GM18909 (cell line): ENCODE results near the gene HLA-DQA1.
"Not testable (repeated sequence)": the region's sequence is repeated elsewhere in the genome, so short reads cannot be mapped to it uniquely, and the experiment has no call there.

Experiments
- ATAC-seq: cut with Tn5 transposase; IDR thresholded peaks from one replicate; pipeline ENCODE4 v1.9.1; 2021; ENCODE audit warnings: mild to moderate bottlenecking; ENCODE audit not compliant: unreplicated experiment, poor library complexity

The HLA-DQA1 gene

GRCh38 chr6:32657329-32657728, 20.1 kb downstream of the HLA-DQA1 start:
- ATAC-seq, result not testable (repeated sequence)

GRCh38 chr6:32657819-32658218, 20.6 kb downstream of the HLA-DQA1 start:
- ATAC-seq, result not testable (repeated sequence)

DNA sequence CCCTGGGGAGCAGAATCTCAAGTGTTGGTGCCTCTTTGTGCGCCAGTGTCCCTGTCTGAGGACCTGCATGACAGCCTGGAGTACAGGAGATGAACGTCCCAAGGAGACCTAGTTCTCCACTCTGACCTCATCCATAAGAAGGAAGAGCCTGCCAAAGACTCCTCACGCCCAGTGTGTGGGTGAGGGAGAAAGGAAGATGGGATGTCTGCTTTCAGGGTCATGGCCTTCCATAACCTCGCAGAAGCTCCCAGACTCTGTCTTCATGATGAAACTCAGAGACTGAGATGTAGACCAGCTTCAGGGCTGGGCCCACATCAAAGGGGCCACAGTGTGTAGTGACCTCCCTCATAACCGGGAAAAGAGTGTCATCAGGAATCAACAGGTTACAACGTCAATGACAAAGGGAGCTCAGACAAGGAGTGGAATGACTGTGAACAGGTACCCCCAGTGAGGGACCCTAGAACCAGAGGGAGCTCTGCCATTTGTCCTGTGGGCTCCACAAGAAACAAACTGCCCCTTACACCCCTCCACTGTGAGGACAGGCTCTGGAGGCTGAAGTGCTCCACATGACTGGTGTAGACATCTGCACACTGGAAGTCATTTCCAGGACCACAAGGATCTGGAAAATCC, 21.2 kb downstream of the HLA-DQA1 start:
- no peak for ATAC-seq

DNA sequence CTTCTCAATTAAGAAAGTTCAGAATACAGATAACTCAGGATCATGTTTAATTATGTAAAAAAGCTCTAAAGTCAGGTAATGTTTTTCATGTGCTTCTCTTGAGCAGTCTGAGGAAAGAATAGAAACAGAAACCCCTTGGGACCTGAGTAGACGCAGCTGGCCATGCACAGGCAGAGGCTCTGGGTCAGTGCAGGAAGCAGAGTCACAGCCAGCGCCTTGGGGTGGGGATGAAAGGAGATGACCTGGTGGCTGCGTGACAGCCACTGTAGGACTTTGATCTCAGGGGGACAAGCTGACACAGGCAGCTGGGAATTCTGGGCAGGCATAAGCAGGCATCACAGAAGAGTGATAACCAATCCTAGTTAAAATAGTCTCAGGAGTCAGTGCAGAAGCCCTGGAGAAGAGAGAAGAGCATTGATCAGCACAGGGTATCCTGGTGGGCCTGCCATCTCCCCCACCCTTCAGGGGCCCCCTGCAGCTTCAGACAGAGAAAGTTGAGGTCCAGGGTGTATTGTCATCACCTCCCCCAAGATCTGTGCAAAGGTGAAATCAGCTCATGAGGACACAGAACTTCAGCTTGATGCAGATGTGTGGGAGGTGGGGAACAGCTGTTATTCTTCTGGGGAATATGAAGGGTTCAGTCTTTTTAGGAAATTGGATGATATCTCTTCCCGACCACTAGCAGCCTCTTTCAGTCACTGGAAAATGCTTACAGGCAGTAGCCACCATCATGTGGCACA, 22.8 kb downstream of the HLA-DQA1 start:
- peak; percentile 82 for ATAC-seq

DNA sequence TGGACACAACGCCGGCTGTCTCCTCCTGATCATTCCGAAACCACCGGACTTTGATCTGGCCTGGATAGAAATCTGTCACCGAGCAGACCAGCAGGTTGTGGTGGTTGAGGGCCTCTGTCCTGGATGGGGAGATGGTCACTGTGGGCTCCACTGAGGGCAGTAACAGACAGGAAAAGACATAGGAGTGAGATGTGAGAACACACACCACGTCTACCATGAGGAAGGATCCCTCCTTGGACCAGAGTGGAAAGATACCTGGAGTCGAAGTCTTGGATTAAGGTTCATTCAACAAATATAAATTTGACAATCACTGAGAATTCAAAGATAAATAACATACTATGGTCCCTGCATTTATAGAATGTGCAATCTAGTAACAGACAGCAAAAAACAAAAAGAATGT, 24.9 kb downstream of the HLA-DQA1 start:
- no peak for ATAC-seq

DNA sequence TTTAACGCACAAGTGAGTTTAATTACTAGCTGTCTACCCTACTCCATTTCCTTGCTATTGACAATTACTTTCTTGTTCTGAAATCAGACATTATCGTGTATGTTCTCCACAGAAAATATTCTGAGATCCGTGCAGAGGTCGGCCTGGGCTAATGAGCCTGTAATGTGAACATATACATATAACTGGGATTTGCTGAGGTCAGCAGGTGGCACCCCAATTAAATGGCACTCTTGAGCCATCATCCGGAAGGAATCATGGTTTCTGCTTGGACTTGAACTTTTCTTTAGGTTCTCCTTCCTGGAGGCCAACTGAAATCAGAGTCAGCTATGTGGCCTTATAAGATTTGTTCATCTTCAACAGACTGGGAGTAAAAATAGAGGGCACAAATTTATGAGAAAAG, 25.6 kb downstream of the HLA-DQA1 start:
- ATAC-seq, result no peak

DNA sequence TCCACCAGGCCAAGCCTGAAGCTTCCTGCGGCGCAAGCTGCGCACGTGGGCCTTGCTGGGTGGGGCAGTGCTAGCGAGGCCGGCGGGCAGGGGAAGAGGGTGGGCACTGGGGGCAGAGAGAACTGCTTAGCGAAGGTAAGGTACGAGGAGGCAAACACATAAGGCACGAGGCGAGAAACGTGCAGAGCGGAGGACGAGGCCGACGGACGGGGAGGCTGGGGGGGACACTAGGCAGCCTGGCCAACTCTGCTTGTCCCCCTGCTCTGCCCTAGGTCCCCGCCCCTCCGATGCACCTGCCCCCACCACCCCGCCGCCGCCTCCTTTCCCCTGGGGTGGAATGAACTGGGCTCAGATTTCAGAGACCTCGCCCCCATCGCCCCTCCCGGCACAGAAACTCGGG, 27.1 kb downstream of the HLA-DQA1 start:
- no peak for ATAC-seq

- ATAC-seq, result no peak
These were observed 27.7 kb downstream of the HLA-DQA1 start for GRCh38 chr6:32664827-32665362.

DNA sequence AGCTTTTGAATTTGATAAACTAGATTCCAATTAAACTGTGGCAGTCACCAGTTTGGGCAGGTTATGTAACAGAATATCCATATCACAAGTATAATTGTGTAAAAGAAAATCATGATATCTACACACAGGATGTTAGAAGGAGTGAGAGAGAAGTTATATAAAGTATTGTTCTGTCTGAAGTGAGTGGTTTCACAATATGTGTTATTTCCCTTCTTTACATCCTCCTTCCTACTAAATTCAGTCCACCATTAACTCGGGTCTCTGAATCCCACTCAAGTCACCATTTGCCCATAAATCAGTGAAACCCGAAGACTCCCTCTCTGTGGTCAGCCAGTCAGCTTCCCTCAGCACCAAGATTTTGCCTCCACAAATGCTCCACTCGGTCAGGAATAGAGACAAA, 28.5 kb downstream of the HLA-DQA1 start:
- no peak for ATAC-seq

GRCh38 chr6:32666420-32667300, 29.5 kb downstream of the HLA-DQA1 start, which contains the start of gene HLA-DQB1:
HLA-DQB1 (minus strand) TSS chr6:32666657; CDS start chr6:32666607, 50 bp downstream.
- peak; percentile 81 for ATAC-seq

GRCh38 chr6:32668226-32668747, 31.1 kb downstream of the HLA-DQA1 start:
- peak; percentile 74 for ATAC-seq

DNA sequence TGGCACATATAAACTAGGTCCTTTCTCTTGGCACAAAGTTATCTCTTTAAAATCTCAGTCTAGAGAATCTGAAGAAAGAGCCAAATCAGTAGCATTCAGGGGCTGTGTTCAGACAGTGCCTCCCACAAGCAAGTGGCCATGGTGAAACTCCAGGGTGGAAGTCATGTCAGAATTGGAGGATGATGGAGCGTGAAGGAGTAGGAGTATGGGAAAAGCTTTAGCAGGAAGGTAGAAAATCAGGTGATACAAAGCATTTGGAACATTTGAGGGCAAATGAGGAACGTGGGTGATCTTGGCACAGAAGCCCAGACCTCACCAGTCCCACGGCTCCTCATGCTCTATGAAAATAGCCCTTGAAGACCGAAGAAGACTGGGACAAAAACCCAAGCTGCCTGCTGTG, 32.0 kb downstream of the HLA-DQA1 start:
- ATAC-seq, result no peak

DNA sequence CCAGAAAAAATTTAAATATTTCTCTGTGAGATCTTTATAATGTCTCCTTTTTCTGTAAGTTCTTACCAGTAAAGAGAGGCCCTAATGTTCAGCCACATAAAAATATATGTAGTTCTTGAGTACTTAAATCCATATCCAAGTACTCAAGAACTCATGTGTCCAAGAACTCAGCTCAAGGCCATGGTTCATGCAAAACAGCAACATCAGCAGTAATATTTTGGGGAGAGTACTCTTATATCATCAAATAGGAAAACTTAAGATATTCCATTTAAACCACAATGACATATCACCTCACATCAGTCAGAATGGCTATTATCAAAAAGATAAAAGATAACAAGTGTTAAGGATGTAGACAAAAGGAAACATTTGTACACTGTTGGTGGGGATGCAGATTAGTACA, 32.7 kb downstream of the HLA-DQA1 start:
- no peak for ATAC-seq

DNA sequence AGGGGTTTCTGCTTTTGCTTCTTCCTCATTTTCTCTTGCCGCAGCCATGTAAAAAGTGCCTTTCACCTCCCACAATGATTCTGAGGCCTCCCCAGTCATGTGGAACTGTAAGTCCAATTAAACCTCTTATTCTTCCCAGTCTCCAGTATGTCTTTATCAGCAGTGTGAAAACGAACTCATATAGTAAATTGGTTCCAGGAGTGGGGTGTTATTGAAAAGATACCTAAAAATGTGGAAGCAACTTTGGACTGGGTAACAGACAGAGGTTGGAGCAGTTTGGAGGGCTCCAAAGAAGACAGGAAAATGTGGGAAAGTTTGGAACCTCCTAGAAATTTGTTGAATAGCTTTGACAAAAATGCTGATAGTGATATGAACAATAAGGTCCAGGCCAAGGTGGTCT, 34.7 kb downstream of the HLA-DQA1 start:
- not testable (repeated sequence) for ATAC-seq

- ATAC-seq, result not testable (repeated sequence)
These were observed 36.9 kb downstream of the HLA-DQA1 start for GRCh38 chr6:32674123-32674522.

DNA sequence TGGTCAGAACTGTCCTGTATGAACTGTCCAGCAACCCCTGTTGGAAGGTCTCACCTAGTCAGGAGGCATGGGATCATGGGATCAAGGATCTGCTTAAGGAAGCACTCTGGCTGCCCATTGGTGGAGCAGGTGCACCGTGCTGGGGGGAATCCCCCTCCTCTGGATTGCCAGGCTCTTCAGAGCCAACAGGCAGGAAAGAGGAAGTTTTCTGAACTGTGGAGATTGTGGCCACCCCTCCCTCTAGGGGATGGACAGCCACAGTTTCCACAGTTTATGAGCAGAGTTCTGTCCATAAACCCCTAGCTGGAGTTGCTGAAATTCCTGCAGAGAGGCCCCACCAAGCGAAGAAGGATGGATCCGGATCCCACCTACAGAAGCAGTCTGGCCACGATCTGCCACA, 42.3 kb downstream of the HLA-DQA1 start:
- ATAC-seq, result no peak

GRCh38 chr6:32680055-32680454, 42.8 kb downstream of the HLA-DQA1 start:
- no peak for ATAC-seq

DNA sequence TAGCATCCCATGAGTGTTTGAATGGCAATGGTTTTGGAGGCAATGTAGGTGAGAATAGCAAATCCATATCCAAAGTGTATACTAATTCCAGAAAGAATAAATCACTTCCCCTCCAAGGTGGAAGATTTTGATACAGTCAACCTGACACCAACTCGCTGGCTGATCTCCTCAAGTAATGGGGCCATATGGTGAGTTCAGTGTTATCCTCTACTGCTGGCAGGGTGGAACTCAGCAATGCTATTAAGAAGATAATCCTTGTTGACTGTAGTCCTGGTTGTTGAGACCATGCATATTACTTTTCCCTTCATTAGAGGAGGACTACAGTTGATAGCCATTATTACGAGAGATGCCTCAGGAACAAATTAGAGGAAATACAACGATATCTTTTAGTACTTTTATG, 47.0 kb downstream of the HLA-DQA1 start:
- no peak for ATAC-seq

DNA sequence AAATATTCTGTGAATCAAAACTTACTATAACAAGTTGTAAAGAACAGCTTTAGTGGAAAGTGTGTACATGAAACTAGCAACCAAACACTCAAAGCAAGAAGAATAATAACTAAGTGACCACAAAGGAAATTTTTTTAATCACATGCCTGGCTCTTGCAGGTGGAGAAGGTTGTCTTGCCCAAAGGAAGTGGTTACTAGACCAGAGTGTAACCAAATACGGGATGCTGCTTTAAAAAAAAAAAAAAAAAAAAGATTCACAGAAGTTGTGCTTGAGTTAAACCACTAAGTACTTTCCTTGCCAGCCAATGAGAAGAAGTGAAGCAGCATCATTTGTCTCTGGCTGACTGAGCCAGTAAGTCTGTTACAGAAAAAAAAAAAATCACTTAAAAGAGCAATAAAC, 48.4 kb downstream of the HLA-DQA1 start:
- ATAC-seq, result peak; percentile 82
